ENCODE results near the gene SLC5A5. TPM values are rescaled to one million over a fixed set of nuclear protein-coding genes. Genes with fewer than 3 reads are reported as not detected.

Gene SLC5A5
- total RNA-seq, 1 donor from 2014 or later, result not detected

GRCh38 chr19:17872251-17873001 lies 681 bp downstream of the SLC5A5 start:
- no peak for DNase-seq (ENCODE audit: low read depth, low spot score)
- no peaks in the 10 kb centered on the region for H3K9me3 Mint-ChIP-seq
- H3K4me3 Mint-ChIP-seq, result no peak overlapping the region
- peaks cover 2% of the 10 kb centered on the region for H3K36me3 Mint-ChIP-seq (ENCODE audit: low read depth)
- no peaks in the 10 kb centered on the region for H3K4me1 Mint-ChIP-seq
- TF ChIP-seq CTCF (conservative IDR thresholded peaks at IDR 0.05), result no peak
- no peak overlapping the region for H3K27ac Mint-ChIP-seq (ENCODE audit: unreplicated experiment)
- H3K27me3 Mint-ChIP-seq (ENCODE audit: low read depth), result peaks cover 65% of the 10 kb centered on the region

- H3K27me3 Mint-ChIP-seq (ENCODE audit: low read depth), result peaks cover 49% of the 10 kb centered on the region
- H3K36me3 Mint-ChIP-seq (ENCODE audit: low read depth), result no peaks in the 10 kb centered on the region
- H3K4me3 Mint-ChIP-seq, result peak overlapping the region; percentile 61
- H3K9me3 Mint-ChIP-seq, result no peaks in the 10 kb centered on the region
- H3K4me1 Mint-ChIP-seq, result no peaks in the 10 kb centered on the region
- peak; percentile 58 for DNase-seq (ENCODE audit: low read depth, low spot score)
- no peak overlapping the region for H3K27ac Mint-ChIP-seq (ENCODE audit: unreplicated experiment)
- TF ChIP-seq CTCF (conservative IDR thresholded peaks at IDR 0.05), result no peak
Observed at GRCh38 chr19:17873786-17874757, 2.3 kb downstream of the SLC5A5 start.

GRCh38 chr19:17874758-17875135 lies 3.0 kb downstream of the SLC5A5 start:
- peak overlapping the region; percentile 61 for H3K4me3 Mint-ChIP-seq
- TF ChIP-seq CTCF (conservative IDR thresholded peaks at IDR 0.05), result no peak

GRCh38 chr19:17877696-17878095 lies 6.0 kb downstream of the SLC5A5 start:
- Mint-ChIP-seq H3K9me3 (no peaks in the 10 kb centered on the region), H3K36me3 (ENCODE audit: low read depth) (no peaks in the 10 kb centered on the region), H3K4me3 (no peak overlapping the region), H3K27ac (ENCODE audit: unreplicated experiment) (no peak overlapping the region), H3K4me1 (no peaks in the 10 kb centered on the region), H3K27me3 (ENCODE audit: low read depth) (peaks cover 27% of the 10 kb centered on the region)
- DNase-seq (ENCODE audit: low read depth, low spot score), result no peak
- TF ChIP-seq CTCF (conservative IDR thresholded peaks at IDR 0.05), result no peak

More at GRCh38 chr19:17874758-17875135, 3.0 kb downstream of the SLC5A5 start:
- Mint-ChIP-seq H3K27ac (ENCODE audit: unreplicated experiment) (no peak overlapping the region), H3K4me1 (no peaks in the 10 kb centered on the region), H3K27me3 (ENCODE audit: low read depth) (peaks cover 42% of the 10 kb centered on the region), H3K9me3 (no peaks in the 10 kb centered on the region), H3K36me3 (ENCODE audit: low read depth) (no peaks in the 10 kb centered on the region)
- DNase-seq (ENCODE audit: low read depth, low spot score), result no peak

- no peak overlapping the region for H3K4me3 Mint-ChIP-seq
- DNase-seq (ENCODE audit: low read depth, low spot score), result no peak
- H3K9me3 Mint-ChIP-seq, result no peaks in the 10 kb centered on the region
- H3K27ac Mint-ChIP-seq (ENCODE audit: unreplicated experiment), result no peak overlapping the region
- peaks cover 12% of the 10 kb centered on the region for H3K27me3 Mint-ChIP-seq (ENCODE audit: low read depth)
- H3K36me3 Mint-ChIP-seq (ENCODE audit: low read depth), result no peaks in the 10 kb centered on the region
- no peaks in the 10 kb centered on the region for H3K4me1 Mint-ChIP-seq
- no peak for TF ChIP-seq CTCF (conservative IDR thresholded peaks at IDR 0.05)
Observed at GRCh38 chr19:17879466-17879865, 7.7 kb downstream of the SLC5A5 start.

All from neural crest cell (in vitro differentiated cells).